BLaER1 (cell line): ENCODE data around the gene PCYOX1L.

Experiments used
- H3K27ac ChIP-seq: shearing (Covaris generic); formaldehyde crosslinking; 2 replicates; pipeline ENCODE4 v1.8.1; 2022
- H3K27me3 ChIP-seq: shearing (Covaris generic); formaldehyde crosslinking; 2 replicates; pipeline ENCODE4 v1.8.1; 2022
- H3K36me3 ChIP-seq: shearing (Covaris generic); formaldehyde crosslinking; 2 replicates; pipeline ENCODE4 v1.8.1; 2022
- H3K4me1 ChIP-seq: shearing (Covaris generic); formaldehyde crosslinking; 2 replicates; pipeline ENCODE4 v1.8.1; 2022
- H3K4me2 ChIP-seq: shearing (Covaris generic); formaldehyde crosslinking; 2 replicates; pipeline ENCODE4 v1.8.1; 2022
- H3K4me3 ChIP-seq: shearing (Covaris generic); formaldehyde crosslinking; 2 replicates; pipeline ENCODE4 v1.8.1; 2022
- H3K9ac ChIP-seq: shearing (Covaris generic); formaldehyde crosslinking; 2 replicates; pipeline ENCODE4 v1.8.1; 2022
- H3K9me3 ChIP-seq: shearing (Covaris generic); formaldehyde crosslinking; 2 replicates; pipeline ENCODE4 v1.8.1; 2022
- H4K20me1 ChIP-seq: shearing (Covaris generic); formaldehyde crosslinking; 2 replicates; pipeline ENCODE4 v1.8.1; 2022
- Cebpa-rat ChIP-seq: shearing (Covaris generic); IDR thresholded peaks from 2 replicates; pipeline ENCODE4 v1.8.1; 2022

PCYOX1L gene

DNA sequence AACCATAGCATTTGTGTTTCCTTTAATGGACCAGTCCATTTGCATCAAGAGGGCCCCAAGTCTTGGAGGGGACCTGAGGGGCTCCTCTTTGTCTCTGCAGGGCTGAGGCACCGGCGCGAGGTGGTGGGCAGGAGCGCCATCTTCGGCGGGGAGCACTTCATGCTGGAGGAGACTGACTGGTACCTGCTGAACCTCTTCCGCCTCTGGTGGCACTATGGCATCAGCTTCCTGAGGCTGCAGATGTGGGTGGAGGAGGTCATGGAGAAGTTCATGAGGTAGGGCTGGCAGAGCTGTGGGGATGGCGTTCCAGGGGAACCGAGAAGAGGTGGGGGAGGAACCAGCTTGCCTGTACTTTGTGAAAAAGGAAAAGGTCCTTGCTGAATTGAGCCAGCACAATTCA lies 6.1 kb downstream of the PCYOX1L start:
- no peak for TF ChIP-seq Cebpa-rat
- Histone ChIP-seq H3K9me3 (no peaks in the 10 kb centered on the region), H3K9ac (no peak overlapping the region), H3K4me2 (no peak overlapping the region), H3K27ac (no peak overlapping the region), H3K4me3 (no peak overlapping the region), H3K4me1 (peaks cover 28% of the 10 kb centered on the region), H4K20me1 (no peaks in the 10 kb centered on the region; the same call in 1 of the 2 replicates), H3K27me3 (no peaks in the 10 kb centered on the region), H3K36me3 (peaks cover 39% of the 10 kb centered on the region)

DNA sequence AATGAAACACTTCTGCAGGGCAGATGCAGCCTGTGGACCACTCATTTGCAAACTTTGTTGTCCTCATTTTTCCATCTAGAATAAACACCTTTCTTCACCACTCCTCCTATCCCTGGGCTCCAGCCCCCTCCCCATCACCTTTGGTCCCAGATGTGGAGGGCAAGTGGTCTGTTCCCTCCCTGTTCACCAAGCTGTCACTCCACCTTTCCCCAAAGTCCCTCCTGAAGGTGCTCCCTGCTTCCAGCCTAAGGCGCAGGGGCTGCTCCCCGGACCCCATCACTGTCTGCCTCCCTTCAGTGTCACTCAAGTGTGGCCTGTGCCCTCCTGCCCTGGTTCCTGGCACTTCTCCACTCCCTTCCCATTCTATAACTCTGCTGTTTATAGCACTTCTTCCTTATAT lies 6.9 kb downstream of the PCYOX1L start:
- Histone ChIP-seq H3K4me2 (no peak overlapping the region), H3K27ac (no peak overlapping the region), H3K4me1 (peaks cover 20% of the 10 kb centered on the region), H3K9ac (no peak overlapping the region), H3K4me3 (no peak overlapping the region), H3K9me3 (no peaks in the 10 kb centered on the region), H4K20me1 (no peaks in the 10 kb centered on the region), H3K36me3 (peaks cover 43% of the 10 kb centered on the region), H3K27me3 (no peaks in the 10 kb centered on the region)
- TF ChIP-seq Cebpa-rat: no peak

DNA sequence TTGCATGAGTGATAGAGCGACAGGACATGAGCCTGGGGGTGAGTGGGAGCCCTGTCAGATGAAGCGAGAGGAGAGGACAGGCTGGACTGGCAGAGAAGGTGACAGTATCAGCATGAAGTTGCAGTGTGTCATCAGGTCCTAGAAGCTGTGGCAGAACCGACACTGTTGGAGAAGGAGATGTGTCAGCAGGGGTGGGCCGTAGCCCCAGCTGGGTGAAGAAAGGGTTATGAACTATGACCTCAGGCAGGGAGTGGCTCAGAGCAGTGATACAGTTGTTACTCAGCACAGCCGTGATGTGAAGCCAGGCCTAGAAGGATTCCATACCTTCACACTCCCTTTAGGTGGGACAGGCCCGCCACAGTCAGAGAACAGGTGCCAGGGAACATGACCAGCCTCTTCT lies 7.6 kb downstream of the PCYOX1L start:
- Histone ChIP-seq H3K4me1 (peaks cover 13% of the 10 kb centered on the region), H3K4me3 (no peak overlapping the region)

GRCh38 chr5:149366169-149366729 lies 8.4 kb downstream of the PCYOX1L start:
- no peak overlapping the region for H3K4me2 ChIP-seq
- peaks cover 43% of the 10 kb centered on the region for H3K36me3 ChIP-seq
- no peaks in the 10 kb centered on the region for H4K20me1 ChIP-seq
- H3K4me1 ChIP-seq: peaks cover 10% of the 10 kb centered on the region
- no peak overlapping the region for H3K27ac ChIP-seq
- H3K9me3 ChIP-seq: no peaks in the 10 kb centered on the region
- H3K4me3 ChIP-seq: no peak overlapping the region
- no peaks in the 10 kb centered on the region for H3K27me3 ChIP-seq
- H3K9ac ChIP-seq: no peak overlapping the region
- TF ChIP-seq Cebpa-rat: no peak

More for the DNA sequence above, 7.6 kb downstream of the PCYOX1L start:
- Histone ChIP-seq H4K20me1 (no peaks in the 10 kb centered on the region), H3K9ac (no peak overlapping the region), H3K27ac (no peak overlapping the region), H3K9me3 (no peaks in the 10 kb centered on the region), H3K27me3 (no peaks in the 10 kb centered on the region), H3K4me2 (no peak overlapping the region), H3K36me3 (peaks cover 43% of the 10 kb centered on the region)
- no peak for TF ChIP-seq Cebpa-rat

GRCh38 chr5:149367249-149367971 lies 9.6 kb downstream of the PCYOX1L start:
- peaks cover 20% of the 10 kb centered on the region for H3K4me1 ChIP-seq
- H3K9ac ChIP-seq: no peak overlapping the region
- peaks cover 43% of the 10 kb centered on the region for H3K36me3 ChIP-seq
- no peaks in the 10 kb centered on the region for H4K20me1 ChIP-seq
- no peak for TF ChIP-seq Cebpa-rat
- H3K4me3 ChIP-seq: no peak overlapping the region
- H3K9me3 ChIP-seq: no peaks in the 10 kb centered on the region
- H3K27ac ChIP-seq: no peak overlapping the region
- no peaks in the 10 kb centered on the region for H3K27me3 ChIP-seq
- H3K4me2 ChIP-seq: no peak overlapping the region

- no peak overlapping the region for H3K4me2 ChIP-seq
- no peak overlapping the region for H3K4me3 ChIP-seq
- H3K27me3 ChIP-seq: no peaks in the 10 kb centered on the region
- no peaks in the 10 kb centered on the region for H3K9me3 ChIP-seq
- H4K20me1 ChIP-seq: no peaks in the 10 kb centered on the region
- peaks cover 26% of the 10 kb centered on the region for H3K4me1 ChIP-seq
- H3K27ac ChIP-seq: no peak overlapping the region
- H3K36me3 ChIP-seq: peaks cover 37% of the 10 kb centered on the region
- no peak overlapping the region for H3K9ac ChIP-seq
- no peak for TF ChIP-seq Cebpa-rat
These were observed 10.3 kb downstream of the PCYOX1L start for GRCh38 chr5:149367972-149368645.

- Histone ChIP-seq H3K4me1 (peaks cover 26% of the 10 kb centered on the region), H3K27me3 (no peaks in the 10 kb centered on the region), H3K4me3 (no peak overlapping the region), H3K9me3 (no peaks in the 10 kb centered on the region), H3K9ac (no peak overlapping the region), H3K36me3 (peaks cover 18% of the 10 kb centered on the region), H4K20me1 (no peaks in the 10 kb centered on the region), H3K27ac (no peak overlapping the region), H3K4me2 (no peak overlapping the region)
- TF ChIP-seq Cebpa-rat: no peak
These were observed 13.0 kb downstream of the PCYOX1L start for GRCh38 chr5:149370878-149371277.

GRCh38 chr5:149371296-149371962 lies 13.6 kb downstream of the PCYOX1L start:
- Histone ChIP-seq H3K9ac (no peak overlapping the region; the same call in 1 of the 2 replicates), H3K27ac (no peak overlapping the region), H3K4me1 (peaks cover 26% of the 10 kb centered on the region), H3K4me3 (no peak overlapping the region), H3K4me2 (peak overlapping the region; percentile 44; the same call in 1 of the 2 replicates), H4K20me1 (no peaks in the 10 kb centered on the region), H3K9me3 (no peaks in the 10 kb centered on the region), H3K36me3 (peaks cover 15% of the 10 kb centered on the region), H3K27me3 (no peaks in the 10 kb centered on the region)
- TF ChIP-seq Cebpa-rat: no peak

GRCh38 chr5:149372076-149372795 lies 14.4 kb downstream of the PCYOX1L start:
- Histone ChIP-seq H3K4me3 (no peak overlapping the region), H3K4me2 (peak overlapping the region; percentile 44), H4K20me1 (no peaks in the 10 kb centered on the region), H3K27me3 (no peaks in the 10 kb centered on the region), H3K36me3 (peaks cover 15% of the 10 kb centered on the region), H3K4me1 (peaks cover 22% of the 10 kb centered on the region), H3K9me3 (no peaks in the 10 kb centered on the region), H3K9ac (peak overlapping the region; percentile 4; the same call in 1 of the 2 replicates), H3K27ac (no peak overlapping the region; the same call in 1 of the 2 replicates)
- TF ChIP-seq Cebpa-rat: no peak
